ENCODE measurements around the gene GOLGA8M.
"Not testable (repeated sequence)": the region's sequence is repeated elsewhere in the genome, so short reads cannot be mapped to it uniquely, and the experiment has no call there.

Gene GOLGA8M

GRCh38 chr15:28656018-28656360 is 56.2 kb downstream of the GOLGA8M start:
- not testable (repeated sequence) for DNase-seq

GRCh38 chr15:28655329-28656017 is 56.7 kb downstream of the GOLGA8M start:
- not testable (repeated sequence) for DNase-seq

GRCh38 chr15:28654194-28654593 is 58.0 kb downstream of the GOLGA8M start:
- not testable (repeated sequence) for DNase-seq

GRCh38 chr15:28652538-28652937 is 59.7 kb downstream of the GOLGA8M start:
- DNase-seq = not testable (repeated sequence)
